B cell (primary cell): ENCODE data around the gene GABRR3. TPM values are rescaled to one million over a fixed set of nuclear protein-coding genes. Genes with fewer than 3 reads are reported as not detected.

Experiments used
- ATAC-seq: fragments of 200-7000 bp; cut with Tn5 transposase; one replicate; pipeline ENCODE4 v1.10.0; 2021; ENCODE audit warnings: low read depth, mild to moderate bottlenecking, moderate number of reproducible peaks, moderate library complexity
- CTCF ChIA-PET: fragments of 350-600 bp; sonication (Branson Sonifier 250); formaldehyde crosslinking; loops from one replicate; lab custom pipeline; 2021; ENCODE audit warnings: antibody characterized with exemption, inconsistent platforms; lab: Charles Lee
- POLR2A ChIA-PET: fragments of 350-600 bp; sonication (Branson Sonifier 250); formaldehyde crosslinking; loops from one replicate; lab custom pipeline; 2021; ENCODE audit warnings: antibody characterized with exemption; lab: Charles Lee
- DNase-seq: peaks from one replicate; pipeline ENCODE4 v3.0.0; 2013
- H2AFZ ChIP-seq: 2 replicates; pipeline ENCODE4 v1.6.1; 2012; ENCODE audit warnings: mild to moderate bottlenecking, low read depth, low read length; ENCODE audit not compliant: insufficient read depth, poor library complexity, severe bottlenecking
- H3K27ac ChIP-seq, 2 donors: 1 replicate in 1 of 2; 2 replicates in 1 of 2; pipeline ENCODE4 v1.5.1; 2012 to 2013; ENCODE audit warnings: low read length in 2 of 2, mild to moderate bottlenecking in 2 of 2, moderate library complexity in 1 of 2
- H3K27me3 ChIP-seq, 4 experiments: fragments of 200-600 bp in 1 of 4; sonication (generic) in 1 of 4; replicated peaks in 1 of 4; 1 replicate in 2 of 4; 2 replicates in 2 of 4; pipeline versions ENCODE4 v1.6.1 to v1.7.0; 2013 to 2016; ENCODE audit warnings: low read length in 3 of 4, mild to moderate bottlenecking in 2 of 4, mixed read lengths in 1 of 4, moderate library complexity in 1 of 4; ENCODE audit not compliant: insufficient read depth in 4 of 4, control insufficient read depth in 3 of 4; ENCODE audit errors: control extremely low read depth in 1 of 4
- H3K36me3 ChIP-seq, 2 experiments: replicated peaks in 1 of 2; 1 replicate in 1 of 2; 2 replicates in 1 of 2; pipeline versions ENCODE4 v1.6.1 to v1.7.1; 2013; ENCODE audit warnings: low read length in 1 of 2; ENCODE audit not compliant: insufficient read depth in 2 of 2, control insufficient read depth in 1 of 2; ENCODE audit errors: control extremely low read depth in 1 of 2, extremely low read depth in 1 of 2
- H3K4me1 ChIP-seq, 2 donors: fragments of 200-600 bp in 1 of 2; sonication (generic) in 1 of 2; 1 replicate in 1 of 2; 2 replicates in 1 of 2; pipeline versions ENCODE4 v1.5.1 to v1.6.1; 2013 to 2017; ENCODE audit warnings: low read length in 2 of 2; ENCODE audit not compliant: control insufficient read depth in 2 of 2, insufficient read depth in 2 of 2
- H3K4me2 ChIP-seq: replicated peaks from 2 replicates; pipeline ENCODE3; 2012; ENCODE audit warnings: mild to moderate bottlenecking, low read depth, low read length; ENCODE audit not compliant: poor library complexity, severe bottlenecking
- H3K4me3 ChIP-seq, 5 experiments: fragments of 200-600 bp in 1 of 5; sonication (generic) in 1 of 5; 1 replicate in 3 of 5; 2 replicates in 2 of 5; pipeline versions ENCODE4 v1.5.1 to v1.7.0; 2011 to 2016; ENCODE audit warnings: low read length in 4 of 5, mild to moderate bottlenecking in 4 of 5, low read depth in 2 of 5, control low read depth in 1 of 5, moderate library complexity in 1 of 5; ENCODE audit not compliant: insufficient read depth in 1 of 5; ENCODE audit errors: control extremely low read depth in 1 of 5, extremely low read depth in 1 of 5
- H3K79me2 ChIP-seq: fragments of 200-600 bp; sonication (generic); one replicate; pipeline ENCODE4 v1.6.0; 2016; ENCODE audit warnings: low read length; ENCODE audit not compliant: control insufficient read depth, insufficient read depth
- H3K9ac ChIP-seq: fragments of 200-600 bp; sonication (generic); 2 replicates; pipeline ENCODE4 v1.6.1; 2017; ENCODE audit warnings: mild to moderate bottlenecking, low read length, moderate library complexity
- H3K9me3 ChIP-seq, 3 donors: one replicate each; pipeline versions ENCODE4 v1.6.1 to v1.7.1; 2013; ENCODE audit warnings: low read length in 2 of 3; ENCODE audit not compliant: control insufficient read depth in 2 of 3, insufficient read depth in 1 of 3; ENCODE audit errors: control extremely low read depth in 1 of 3
- H4K20me1 ChIP-seq: 2 replicates; pipeline ENCODE4 v1.6.0; 2012; ENCODE audit warnings: mild to moderate bottlenecking, low read length; ENCODE audit not compliant: insufficient read depth, control insufficient read depth, poor library complexity, severe bottlenecking
- H3K27ac Mint-ChIP-seq: one replicate; pipeline ENCODE4 v1.8.0; 2021; ENCODE audit warnings: mixed read lengths
- H3K27me3 Mint-ChIP-seq: one replicate; pipeline ENCODE4 v1.8.0; 2021; ENCODE audit warnings: mixed read lengths
- H3K4me1 Mint-ChIP-seq: one replicate; pipeline ENCODE4 v1.8.0; 2021; ENCODE audit warnings: mixed read lengths
- H3K4me3 Mint-ChIP-seq: one replicate; pipeline ENCODE4 v1.8.0; 2021; ENCODE audit warnings: mixed read lengths
- H3K9me3 Mint-ChIP-seq: one replicate; pipeline ENCODE4 v1.8.0; 2022; ENCODE audit warnings: mixed read lengths; ENCODE audit not compliant: insufficient read depth
- CTCF ChIP-seq: fragments of 200-600 bp; IDR thresholded peaks from one replicate; pipeline ENCODE4 v1.8.0; 2022; ENCODE audit warnings: antibody characterized with exemption, mild to moderate bottlenecking
- EZH2 ChIP-seq: IDR thresholded peaks from 2 replicates; pipeline ENCODE4 v1.6.1; 2012; ENCODE audit warnings: borderline replicate concordance, low read depth, mild to moderate bottlenecking, moderate library complexity, low read length; ENCODE audit not compliant: insufficient read depth, poor library complexity, severe bottlenecking
- WGBS: methylation state at CpG from one replicate; pipeline ENCODE4 v1.1.5; 2013; ENCODE audit warnings: missing lambda C conversion rate; ENCODE audit not compliant: insufficient coverage; 5-methylcytosine and 5-hydroxymethylcytosine counted together
- intact Hi-C: fragments of 100-400 bp; cut with micrococcal nuclease; formaldehyde crosslinking; loops from one replicate; pipeline ENCODE4 v1.10.0; 2022
- polyA plus RNA-seq: library from polyadenylated mRNA; depleted of rRNA; stranded (reverse); fragments of >200 nt; gene quantifications from 2 replicates; pipeline ENCODE4 v1.2.3, GENCODE V29; 2012
- total RNA-seq, 2 donors: library from RNA; stranded (reverse); fragments of 120-200 nt in 1 of 2; gene quantifications; 1 replicate in 1 of 2; 2 replicates in 1 of 2; pipeline versions ENCODE4 v1.2.3 to v1.2.4, GENCODE V29; 2013 to 2022

The GABRR3 gene
- total and polyA plus RNA-seq, 2 donors (not counting 1 experiment from before 2014, with no cell fraction given) = not detected

DNA sequence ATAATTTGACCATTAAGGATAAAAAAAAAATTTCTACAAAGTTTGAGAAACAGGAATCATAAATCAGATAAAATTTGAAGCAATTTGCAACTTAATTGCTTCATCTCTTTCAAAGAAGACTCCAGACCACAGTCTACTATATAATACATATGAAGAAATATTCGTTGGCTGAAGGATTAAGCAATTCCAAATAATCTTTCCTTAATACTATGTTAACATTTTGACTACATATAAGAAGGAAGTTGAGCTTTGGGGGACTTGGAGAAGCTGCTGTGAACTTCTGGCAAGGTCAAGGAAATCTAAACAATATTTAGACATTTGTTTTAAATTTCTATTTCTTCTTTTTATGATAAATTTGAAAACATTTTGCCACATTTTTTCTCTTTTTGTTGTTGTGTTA lies 13.5 kb upstream of the GABRR3 start:
- H3K27ac Mint-ChIP-seq = no peak overlapping the region
- H3K4me3 Mint-ChIP-seq = no peak overlapping the region
- Histone ChIP-seq H3K9me3 (no peaks in the 10 kb centered on the region), H3K4me1 (no peaks in the 10 kb centered on the region), H3K9ac (no peak overlapping the region), H2AFZ (no peak overlapping the region), H4K20me1 (no peaks in the 10 kb centered on the region), H3K4me2 (no peak overlapping the region), H3K4me3 (no peak overlapping the region), H3K36me3 (no peaks in the 10 kb centered on the region), H3K79me2 (no peaks in the 10 kb centered on the region), H3K27ac (no peak overlapping the region), H3K27me3 (no peaks in the 10 kb centered on the region)
- WGBS = no CpG with 5 or more reads among the region's 1 CpG
- H3K9me3 Mint-ChIP-seq = no peaks in the 10 kb centered on the region
- intact Hi-C loops = no loop called here
- CTCF ChIA-PET = interaction anchor here (1.3 to 1.5 kb wide), 2 partner anchors 8 to 9 kb away, joined by 4 to 7 read pairs; no protein-coding TSS in a partner anchor
- POLR2A ChIA-PET = no interaction called here
- no peak for DNase-seq
- no peak for TF ChIP-seq EZH2
- no peaks in the 10 kb centered on the region for H3K4me1 Mint-ChIP-seq
- ATAC-seq = no peak
- peaks cover 9% of the 10 kb centered on the region for H3K27me3 Mint-ChIP-seq

DNA sequence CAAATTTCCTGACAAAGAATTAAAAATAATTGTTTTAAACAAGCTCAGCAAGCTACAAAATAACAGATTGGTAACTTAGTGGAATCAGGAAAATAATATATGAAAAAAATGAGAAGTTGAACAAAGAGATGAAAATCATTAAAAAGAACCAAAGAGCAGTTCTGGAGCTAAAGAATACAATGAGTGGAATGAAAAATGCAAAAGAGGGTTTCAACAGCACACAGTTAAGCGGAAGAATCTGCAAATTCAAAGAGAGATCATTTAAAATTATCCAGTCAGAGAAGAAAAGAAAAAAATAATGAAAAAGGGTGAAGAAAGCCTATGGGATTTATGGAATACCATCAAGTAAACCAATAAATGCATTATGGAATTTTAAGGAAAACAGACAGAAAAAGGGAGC lies 6.2 kb upstream of the GABRR3 start:
- TF ChIP-seq CTCF (no peak), EZH2 (no peak)
- ChIA-PET POLR2A (interaction anchor here (0.6 kb wide), 1 partner anchor 571 kb away, joined by 5 read pairs; no protein-coding TSS in a partner anchor), CTCF (interaction anchor here (2.3 to 7.9 kb wide), 3 partner anchors 10 to 532 kb away, joined by 6 to 72 read pairs (median 26); no protein-coding TSS in a partner anchor)
- intact Hi-C loops = no loop called here
- no peak overlapping the region for H3K9ac ChIP-seq
- ATAC-seq (no peak), DNase-seq (no peak)
- H2AFZ ChIP-seq = no peak overlapping the region
- H3K4me1 Mint-ChIP-seq = peaks cover 5% of the 10 kb centered on the region
- H3K27me3 ChIP-seq = peaks cover 0 to 4% (median 0%) of the 10 kb centered on the region in 4 experiments
- H3K27me3 Mint-ChIP-seq = peaks cover 24% of the 10 kb centered on the region
- WGBS = no CpG with 5 or more reads among the region's 1 CpG
- no peaks in the 10 kb centered on the region for H4K20me1 ChIP-seq
- no peaks in the 10 kb centered on the region for H3K36me3 ChIP-seq
- H3K4me2 ChIP-seq = no peak overlapping the region
- peaks cover 2% of the 10 kb centered on the region for H3K9me3 Mint-ChIP-seq
- peaks cover 0 to 8% (median 3%) of the 10 kb centered on the region in 3 donors for H3K9me3 ChIP-seq
- peaks cover 0 to 5% of the 10 kb centered on the region in 2 donors for H3K4me1 ChIP-seq
- H3K27ac Mint-ChIP-seq = no peak overlapping the region
- no peak overlapping the region for H3K4me3 Mint-ChIP-seq
- H3K27ac ChIP-seq = no peak overlapping the region
- H3K4me3 ChIP-seq = no peak overlapping the region
- no peaks in the 10 kb centered on the region for H3K79me2 ChIP-seq
